ENCODE data around the gene ANKRD40CL.

The ANKRD40CL gene

GRCh38 chr17:50779747-50780353 lies 12.5 kb upstream of the ANKRD40CL start:
- DNase-seq (ENCODE audit: low read depth), result no peak
- H3K4me3 ChIP-seq (ENCODE audit: low read depth, low read length), result no peak overlapping the region
- no peak for TF ChIP-seq CTCF (conservative IDR thresholded peaks at IDR 0.05; ENCODE audit: low read depth, low read length)

- no peak overlapping the region for H3K4me3 ChIP-seq (ENCODE audit: low read depth, low read length)
- no peak for TF ChIP-seq CTCF (conservative IDR thresholded peaks at IDR 0.05; ENCODE audit: low read depth, low read length)
- DNase-seq (ENCODE audit: low read depth), result no peak
Observed at GRCh38 chr17:50778988-50779387, 11.7 kb upstream of the ANKRD40CL start.

GRCh38 chr17:50778471-50778870 lies 11.2 kb upstream of the ANKRD40CL start:
- DNase-seq (ENCODE audit: low read depth), result no peak
- no peak overlapping the region for H3K4me3 ChIP-seq (ENCODE audit: low read depth, low read length)
- no peak for TF ChIP-seq CTCF (conservative IDR thresholded peaks at IDR 0.05; ENCODE audit: low read depth, low read length)

DNA sequence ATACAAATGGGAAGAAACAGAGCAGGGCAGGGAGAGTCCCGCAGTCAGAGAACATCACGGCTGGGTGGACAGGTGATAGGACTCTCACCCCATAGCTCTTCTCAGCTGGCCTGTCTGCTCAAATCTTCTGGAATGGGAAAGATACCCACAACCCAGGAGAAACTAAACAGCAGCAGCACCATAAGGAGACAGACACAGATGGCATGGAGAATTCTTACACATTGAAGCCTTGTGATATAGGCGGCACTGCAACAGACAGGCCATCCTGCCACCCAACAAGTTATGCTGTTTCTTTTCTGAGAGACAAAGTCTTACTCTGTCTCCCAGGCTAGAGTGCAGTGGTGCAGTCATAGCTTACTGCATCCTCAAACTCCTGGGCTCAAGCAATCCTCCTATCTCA lies 8.6 kb upstream of the ANKRD40CL start:
- DNase-seq (ENCODE audit: low read depth), result no peak
- H3K4me3 ChIP-seq (ENCODE audit: low read depth, low read length), result no peak overlapping the region
- TF ChIP-seq CTCF (conservative IDR thresholded peaks at IDR 0.05; ENCODE audit: low read depth, low read length), result no peak

DNA sequence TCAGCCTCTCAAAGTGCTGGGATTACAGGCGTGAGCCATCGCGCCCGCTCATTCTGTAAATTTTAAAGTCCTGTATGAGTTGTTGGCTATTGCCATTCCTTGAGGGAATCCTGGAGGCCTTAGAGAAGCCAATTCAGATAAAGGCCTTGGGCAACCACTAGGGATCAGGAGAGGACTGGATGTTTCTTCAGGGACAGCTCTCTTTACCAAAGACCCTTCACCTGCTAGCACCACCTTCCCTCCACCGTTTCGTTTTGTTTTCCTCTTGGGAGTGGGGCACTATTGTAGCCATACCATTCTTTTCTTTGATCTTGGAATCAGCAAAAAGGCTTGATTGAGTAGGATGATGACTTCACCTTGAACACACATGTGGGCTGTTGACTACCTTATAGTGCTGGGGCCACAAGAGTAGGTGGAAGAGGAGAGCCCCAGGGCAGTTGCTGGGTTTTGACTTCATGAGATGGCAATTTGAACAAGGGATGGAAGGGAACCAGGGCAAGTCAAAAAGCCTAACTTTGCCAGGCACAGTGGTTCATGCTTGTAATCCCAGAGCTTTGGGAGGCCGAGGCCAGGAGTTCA lies 7.0 kb upstream of the ANKRD40CL start:
- TF ChIP-seq CTCF (conservative IDR thresholded peaks at IDR 0.05; ENCODE audit: low read depth, low read length), result no peak
- DNase-seq (ENCODE audit: low read depth), result no peak

GRCh38 chr17:50771991-50772785 lies 4.9 kb upstream of the ANKRD40CL start:
- no peak for TF ChIP-seq CTCF (conservative IDR thresholded peaks at IDR 0.05; ENCODE audit: low read depth, low read length)
- no peak for DNase-seq (ENCODE audit: low read depth)
- no peak overlapping the region for H3K4me3 ChIP-seq (ENCODE audit: low read depth, low read length)

More for the DNA sequence above, 7.0 kb upstream of the ANKRD40CL start:
- H3K4me3 ChIP-seq (ENCODE audit: low read depth, low read length), result no peak overlapping the region

Measured in choroid plexus epithelial cell (primary cell).